Measurements from ENCODE around the gene ITGB5.

DNA sequence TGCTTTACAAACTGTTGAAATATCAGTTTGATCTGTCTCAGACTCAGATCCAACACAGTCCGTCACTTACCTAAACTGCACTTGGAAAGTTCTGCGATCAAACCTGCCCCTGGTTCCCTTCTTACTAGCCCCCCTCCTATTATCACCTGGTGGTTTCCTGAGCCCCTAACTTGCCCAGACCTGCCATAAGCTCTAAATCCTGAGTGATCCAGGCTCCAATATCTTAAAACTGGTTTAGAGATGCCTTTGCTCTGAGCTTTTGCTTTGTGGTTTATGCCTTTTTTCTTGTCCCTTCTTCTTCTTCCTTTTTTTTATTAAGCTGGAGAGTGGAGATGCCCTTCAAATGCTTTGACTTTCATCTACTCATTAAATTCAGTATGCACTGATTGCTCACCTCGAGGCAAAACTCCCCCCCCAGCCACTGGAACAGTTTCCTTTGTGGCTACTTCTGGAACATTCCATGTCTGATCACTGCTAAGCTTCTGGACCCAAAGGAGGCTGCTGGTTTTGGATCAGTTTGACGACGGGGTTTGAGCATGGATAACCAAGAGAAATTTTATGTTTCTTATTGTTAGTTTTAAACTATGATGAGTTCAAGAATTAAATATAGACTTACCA lies 3.5 kb upstream of the ITGB5 start:
- TF ChIP-seq, protein P1, sequence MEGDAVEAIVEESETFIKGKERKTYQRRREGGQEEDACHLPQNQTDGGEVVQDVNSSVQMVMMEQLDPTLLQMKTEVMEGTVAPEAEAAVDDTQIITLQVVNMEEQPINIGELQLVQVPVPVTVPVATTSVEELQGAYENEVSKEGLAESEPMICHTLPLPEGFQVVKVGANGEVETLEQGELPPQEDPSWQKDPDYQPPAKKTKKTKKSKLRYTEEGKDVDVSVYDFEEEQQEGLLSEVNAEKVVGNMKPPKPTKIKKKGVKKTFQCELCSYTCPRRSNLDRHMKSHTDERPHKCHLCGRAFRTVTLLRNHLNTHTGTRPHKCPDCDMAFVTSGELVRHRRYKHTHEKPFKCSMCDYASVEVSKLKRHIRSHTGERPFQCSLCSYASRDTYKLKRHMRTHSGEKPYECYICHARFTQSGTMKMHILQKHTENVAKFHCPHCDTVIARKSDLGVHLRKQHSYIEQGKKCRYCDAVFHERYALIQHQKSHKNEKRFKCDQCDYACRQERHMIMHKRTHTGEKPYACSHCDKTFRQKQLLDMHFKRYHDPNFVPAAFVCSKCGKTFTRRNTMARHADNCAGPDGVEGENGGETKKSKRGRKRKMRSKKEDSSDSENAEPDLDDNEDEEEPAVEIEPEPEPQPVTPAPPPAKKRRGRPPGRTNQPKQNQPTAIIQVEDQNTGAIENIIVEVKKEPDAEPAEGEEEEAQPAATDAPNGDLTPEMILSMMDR (IDR thresholded peaks at IDR 0.05) = no peak
- no peak for TF ChIP-seq ZFX (IDR thresholded peaks at IDR 0.05; ENCODE audit: borderline replicate concordance)
